ENCODE results near the gene PCYT2. TPM values are rescaled to one million over a fixed set of nuclear protein-coding genes. Genes with fewer than 3 reads are reported as not detected.
"Not testable (repeated sequence)": the region's sequence is repeated elsewhere in the genome, so short reads cannot be mapped to it uniquely, and the experiment has no call there.

Gene PCYT2
- total RNA-seq, 4 donors from 2014 or later: 4.1 to 27.7 (median 18.8) TPM

DNA sequence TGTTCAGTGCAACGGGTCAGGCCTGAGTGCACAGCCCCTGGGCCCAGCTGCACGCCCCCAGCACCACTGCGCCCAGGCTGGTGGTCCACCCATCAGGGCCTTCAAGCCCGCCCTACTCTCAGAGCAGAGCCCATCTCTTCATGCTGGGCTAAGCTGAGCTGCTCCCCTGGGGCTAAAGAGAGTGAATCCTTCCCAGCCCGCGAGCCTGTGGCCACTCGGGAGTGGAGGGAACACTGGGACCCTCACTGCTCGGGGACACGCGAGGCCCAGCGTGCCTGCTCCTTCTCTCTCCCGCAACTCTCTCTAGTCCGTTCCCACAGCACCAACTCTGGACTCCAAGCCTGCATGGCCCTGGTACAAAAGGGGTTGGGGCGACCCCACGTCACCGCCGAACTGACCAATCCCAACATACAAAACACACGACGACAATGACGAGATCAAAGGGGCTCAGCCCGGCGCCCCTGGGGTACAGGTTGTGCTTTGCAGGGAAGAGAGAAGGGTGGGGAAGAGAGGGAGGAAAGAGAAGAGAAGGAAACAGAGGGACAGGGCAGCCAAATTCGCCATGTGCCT, 10.9 kb upstream of the PCYT2 start:
- Histone ChIP-seq H3K27ac (no peak overlapping the region), H3K27me3 (no peaks in the 10 kb centered on the region), H3K36me3 (no peaks in the 10 kb centered on the region), H3K4me3 (no peak overlapping the region), H3K4me1 (peaks cover 4 to 35% of the 10 kb centered on the region in 2 donors), H3K9me3 (no peaks in the 10 kb centered on the region)
- TF ChIP-seq, protein P1, sequence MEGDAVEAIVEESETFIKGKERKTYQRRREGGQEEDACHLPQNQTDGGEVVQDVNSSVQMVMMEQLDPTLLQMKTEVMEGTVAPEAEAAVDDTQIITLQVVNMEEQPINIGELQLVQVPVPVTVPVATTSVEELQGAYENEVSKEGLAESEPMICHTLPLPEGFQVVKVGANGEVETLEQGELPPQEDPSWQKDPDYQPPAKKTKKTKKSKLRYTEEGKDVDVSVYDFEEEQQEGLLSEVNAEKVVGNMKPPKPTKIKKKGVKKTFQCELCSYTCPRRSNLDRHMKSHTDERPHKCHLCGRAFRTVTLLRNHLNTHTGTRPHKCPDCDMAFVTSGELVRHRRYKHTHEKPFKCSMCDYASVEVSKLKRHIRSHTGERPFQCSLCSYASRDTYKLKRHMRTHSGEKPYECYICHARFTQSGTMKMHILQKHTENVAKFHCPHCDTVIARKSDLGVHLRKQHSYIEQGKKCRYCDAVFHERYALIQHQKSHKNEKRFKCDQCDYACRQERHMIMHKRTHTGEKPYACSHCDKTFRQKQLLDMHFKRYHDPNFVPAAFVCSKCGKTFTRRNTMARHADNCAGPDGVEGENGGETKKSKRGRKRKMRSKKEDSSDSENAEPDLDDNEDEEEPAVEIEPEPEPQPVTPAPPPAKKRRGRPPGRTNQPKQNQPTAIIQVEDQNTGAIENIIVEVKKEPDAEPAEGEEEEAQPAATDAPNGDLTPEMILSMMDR (IDR thresholded peaks at IDR 0.05): no peak
- TF ChIP-seq POLR2A (IDR thresholded peaks at IDR 0.05): no peak
- intact Hi-C loops (cut with DNase I; ENCODE audit: low total_unique reads): no loop called here
- DNase-seq: no peak

DNA sequence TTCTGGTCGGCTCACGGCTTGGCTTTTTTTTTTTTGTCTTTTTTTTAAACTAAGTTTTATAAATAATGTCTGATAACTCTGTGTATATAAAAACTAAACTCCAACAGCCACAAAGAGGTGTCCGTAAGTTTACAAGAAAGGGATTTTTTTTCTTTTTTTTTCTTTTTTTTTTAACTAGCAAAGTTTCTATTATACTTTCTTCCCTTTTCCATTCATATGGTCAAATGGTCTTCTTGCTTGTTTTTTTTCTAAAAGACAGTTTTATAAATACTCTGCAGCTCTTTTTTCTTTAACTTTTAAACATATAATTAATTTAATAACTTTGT, 10.3 kb upstream of the PCYT2 start:
- Histone ChIP-seq H3K36me3 (no peaks in the 10 kb centered on the region), H3K27ac (no peak overlapping the region), H3K9me3 (no peaks in the 10 kb centered on the region), H3K4me3 (no peak overlapping the region), H3K27me3 (no peaks in the 10 kb centered on the region), H3K4me1 (peaks cover 9 to 39% of the 10 kb centered on the region in 2 donors)
- TF ChIP-seq, protein P1 (IDR thresholded peaks at IDR 0.05): no peak
- TF ChIP-seq POLR2A (IDR thresholded peaks at IDR 0.05): no peak
- intact Hi-C loops (cut with DNase I; ENCODE audit: low total_unique reads): no loop called here
- DNase-seq: no peak

GRCh38 chr17:81920612-81921536, 9.7 kb upstream of the PCYT2 start:
- Histone ChIP-seq H3K4me3 (no peak overlapping the region), H3K27me3 (no peaks in the 10 kb centered on the region), H3K27ac (no peak overlapping the region), H3K9me3 (no peaks in the 10 kb centered on the region), H3K4me1 (peaks cover 9 to 36% of the 10 kb centered on the region in 2 donors), H3K36me3 (no peaks in the 10 kb centered on the region)
- intact Hi-C loops (cut with DNase I; ENCODE audit: low total_unique reads): no loop called here
- DNase-seq: no peak
- TF ChIP-seq POLR2A (IDR thresholded peaks at IDR 0.05): no peak

- Histone ChIP-seq H3K9me3 (no peaks in the 10 kb centered on the region), H3K4me3 (no peak overlapping the region), H3K27ac (no peak overlapping the region), H3K27me3 (no peaks in the 10 kb centered on the region), H3K4me1 (peaks cover 5 to 23% of the 10 kb centered on the region in 2 donors), H3K36me3 (no peaks in the 10 kb centered on the region)
- no peak for DNase-seq
- no peak for TF ChIP-seq POLR2A (IDR thresholded peaks at IDR 0.05)
- TF ChIP-seq, protein P1 (IDR thresholded peaks at IDR 0.05): no peak
- intact Hi-C loops (cut with DNase I; ENCODE audit: low total_unique reads): no loop called here
Observed at GRCh38 chr17:81918832-81919545, 7.8 kb upstream of the PCYT2 start.

- H3K27ac ChIP-seq: peak overlapping the region in 1 of 2 donors; percentile 21
- DNase-seq; H3K27me3 ChIP-seq; H3K36me3 ChIP-seq; H3K9me3 ChIP-seq; intact Hi-C loops (cut with DNase I; ENCODE audit: low total_unique reads): not testable (repeated sequence)
- peak overlapping the region; percentile 36 to 81 for H3K4me3 ChIP-seq
- peaks cover 5 to 18% of the 10 kb centered on the region in 2 donors for H3K4me1 ChIP-seq
Observed at GRCh38 chr17:81918333-81918669, 7.1 kb upstream of the PCYT2 start.

Data from uterus (tissue), 4 donors.